ENCODE data around the gene TUBB6.

DNA sequence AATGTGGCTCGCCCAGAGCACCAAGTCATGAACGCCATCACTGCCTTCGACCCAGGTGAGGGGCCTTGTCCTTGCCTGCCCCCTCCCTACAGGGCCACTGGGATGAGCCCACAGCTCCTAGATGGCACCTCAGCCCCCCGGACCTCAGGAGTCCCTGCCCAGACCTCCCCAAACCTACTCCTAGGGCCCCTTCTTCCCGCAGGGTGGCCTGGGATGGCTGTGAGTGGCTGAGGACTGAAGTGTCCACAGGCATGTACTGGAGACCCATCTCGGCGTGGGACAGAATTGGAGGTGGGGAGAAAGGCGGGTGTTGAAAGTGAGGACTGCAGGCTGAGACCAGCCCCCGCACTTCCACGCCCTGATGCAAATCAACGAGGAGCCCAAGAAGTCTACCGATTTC is 2.8 kb upstream of the TUBB6 start:
- TF ChIP-seq, protein P1, sequence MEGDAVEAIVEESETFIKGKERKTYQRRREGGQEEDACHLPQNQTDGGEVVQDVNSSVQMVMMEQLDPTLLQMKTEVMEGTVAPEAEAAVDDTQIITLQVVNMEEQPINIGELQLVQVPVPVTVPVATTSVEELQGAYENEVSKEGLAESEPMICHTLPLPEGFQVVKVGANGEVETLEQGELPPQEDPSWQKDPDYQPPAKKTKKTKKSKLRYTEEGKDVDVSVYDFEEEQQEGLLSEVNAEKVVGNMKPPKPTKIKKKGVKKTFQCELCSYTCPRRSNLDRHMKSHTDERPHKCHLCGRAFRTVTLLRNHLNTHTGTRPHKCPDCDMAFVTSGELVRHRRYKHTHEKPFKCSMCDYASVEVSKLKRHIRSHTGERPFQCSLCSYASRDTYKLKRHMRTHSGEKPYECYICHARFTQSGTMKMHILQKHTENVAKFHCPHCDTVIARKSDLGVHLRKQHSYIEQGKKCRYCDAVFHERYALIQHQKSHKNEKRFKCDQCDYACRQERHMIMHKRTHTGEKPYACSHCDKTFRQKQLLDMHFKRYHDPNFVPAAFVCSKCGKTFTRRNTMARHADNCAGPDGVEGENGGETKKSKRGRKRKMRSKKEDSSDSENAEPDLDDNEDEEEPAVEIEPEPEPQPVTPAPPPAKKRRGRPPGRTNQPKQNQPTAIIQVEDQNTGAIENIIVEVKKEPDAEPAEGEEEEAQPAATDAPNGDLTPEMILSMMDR (IDR thresholded peaks at IDR 0.05): no peak
- TF ChIP-seq, protein P2, sequence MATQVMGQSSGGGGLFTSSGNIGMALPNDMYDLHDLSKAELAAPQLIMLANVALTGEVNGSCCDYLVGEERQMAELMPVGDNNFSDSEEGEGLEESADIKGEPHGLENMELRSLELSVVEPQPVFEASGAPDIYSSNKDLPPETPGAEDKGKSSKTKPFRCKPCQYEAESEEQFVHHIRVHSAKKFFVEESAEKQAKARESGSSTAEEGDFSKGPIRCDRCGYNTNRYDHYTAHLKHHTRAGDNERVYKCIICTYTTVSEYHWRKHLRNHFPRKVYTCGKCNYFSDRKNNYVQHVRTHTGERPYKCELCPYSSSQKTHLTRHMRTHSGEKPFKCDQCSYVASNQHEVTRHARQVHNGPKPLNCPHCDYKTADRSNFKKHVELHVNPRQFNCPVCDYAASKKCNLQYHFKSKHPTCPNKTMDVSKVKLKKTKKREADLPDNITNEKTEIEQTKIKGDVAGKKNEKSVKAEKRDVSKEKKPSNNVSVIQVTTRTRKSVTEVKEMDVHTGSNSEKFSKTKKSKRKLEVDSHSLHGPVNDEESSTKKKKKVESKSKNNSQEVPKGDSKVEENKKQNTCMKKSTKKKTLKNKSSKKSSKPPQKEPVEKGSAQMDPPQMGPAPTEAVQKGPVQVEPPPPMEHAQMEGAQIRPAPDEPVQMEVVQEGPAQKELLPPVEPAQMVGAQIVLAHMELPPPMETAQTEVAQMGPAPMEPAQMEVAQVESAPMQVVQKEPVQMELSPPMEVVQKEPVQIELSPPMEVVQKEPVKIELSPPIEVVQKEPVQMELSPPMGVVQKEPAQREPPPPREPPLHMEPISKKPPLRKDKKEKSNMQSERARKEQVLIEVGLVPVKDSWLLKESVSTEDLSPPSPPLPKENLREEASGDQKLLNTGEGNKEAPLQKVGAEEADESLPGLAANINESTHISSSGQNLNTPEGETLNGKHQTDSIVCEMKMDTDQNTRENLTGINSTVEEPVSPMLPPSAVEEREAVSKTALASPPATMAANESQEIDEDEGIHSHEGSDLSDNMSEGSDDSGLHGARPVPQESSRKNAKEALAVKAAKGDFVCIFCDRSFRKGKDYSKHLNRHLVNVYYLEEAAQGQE (IDR thresholded peaks at IDR 0.05; ENCODE audit: insufficient read depth in 1 of 2, low read depth in 2 of 2, low read length in 1 of 2): no peak

All from Panc1 (cell line).